ENCODE measurements around the gene DOC2A. TPM values are rescaled to one million over a fixed set of nuclear protein-coding genes. Genes with fewer than 3 reads are reported as not detected.
"Not testable (repeated sequence)": the region's sequence is repeated elsewhere in the genome, so short reads cannot be mapped to it uniquely, and the experiment has no call there.

Gene DOC2A
- total and polyA plus RNA-seq, 7 experiments from 2014 or later = 0.18 to 0.54 (median 0.46) TPM; not detected in 4

- CTCF ChIA-PET = interaction anchor here (0.9 kb wide), 1 partner anchor 15 kb away, joined by 3 read pairs; no protein-coding TSS in a partner anchor
- peaks cover 0 to 26% (median 0%) of the 10 kb centered on the region in 5 donors for H3K27me3 Mint-ChIP-seq
- H3K36me3 Mint-ChIP-seq = not testable (repeated sequence)
Observed at GRCh38 chr16:30040690-30041089, 29.9 kb upstream of the DOC2A start.

GRCh38 chr16:30040221-30040620 lies 29.4 kb upstream of the DOC2A start:
- Mint-ChIP-seq H3K4me3 (no peak overlapping the region), H3K27ac (no peak overlapping the region), H3K4me1 (peaks cover 0 to 11% (median 0%) of the 10 kb centered on the region in 7 donors), H3K36me3 (no peaks in the 10 kb centered on the region), H3K27me3 (peaks cover 0 to 31% (median 0%) of the 10 kb centered on the region in 5 donors), H3K9me3 (no peaks in the 10 kb centered on the region)
- Histone ChIP-seq H3K4me3 (ENCODE audit: low read length) (no peak overlapping the region), H3K36me3 (ENCODE audit: control insufficient read depth in 2 of 3, insufficient read depth in 3 of 3, low read length in 3 of 3) (no peaks in the 10 kb centered on the region), H3K27me3 (ENCODE audit: control insufficient read depth in 2 of 2, insufficient read depth in 2 of 2, low read length in 2 of 2) (no peaks in the 10 kb centered on the region), H3K27ac (ENCODE audit: low read depth, low read length) (no peak overlapping the region), H3K9me3 (ENCODE audit: control insufficient read depth in 2 of 3, low read length in 3 of 3) (no peaks in the 10 kb centered on the region), H3K4me1 (ENCODE audit: control insufficient read depth in 2 of 2, insufficient read depth in 2 of 2, low read length in 2 of 2) (no peaks in the 10 kb centered on the region)
- ATAC-seq (peak; percentile 27), DNase-seq (no peak)
- intact Hi-C loops (cut with micrococcal nuclease) = no loop called here
- CTCF ChIA-PET = no interaction called here
- POLR2A ChIA-PET = no interaction called here

More at GRCh38 chr16:30040690-30041089, 29.9 kb upstream of the DOC2A start:
- H3K9me3 Mint-ChIP-seq; H3K4me3 Mint-ChIP-seq; H3K27ac Mint-ChIP-seq; ATAC-seq; H3K9me3 ChIP-seq (ENCODE audit: control insufficient read depth in 2 of 3, low read length in 3 of 3); H3K4me1 Mint-ChIP-seq; H3K27me3 ChIP-seq (ENCODE audit: control insufficient read depth in 2 of 2, insufficient read depth in 2 of 2, low read length in 2 of 2); intact Hi-C loops (cut with micrococcal nuclease); H3K4me3 ChIP-seq (ENCODE audit: low read length); DNase-seq; H3K36me3 ChIP-seq (ENCODE audit: control insufficient read depth in 2 of 3, insufficient read depth in 3 of 3, low read length in 3 of 3); H3K4me1 ChIP-seq (ENCODE audit: control insufficient read depth in 2 of 2, insufficient read depth in 2 of 2, low read length in 2 of 2); H3K27ac ChIP-seq (ENCODE audit: low read depth, low read length): not testable (repeated sequence)
- POLR2A ChIA-PET = interaction anchor here (1.3 kb wide), 1 partner anchor 143 kb away, joined by 4 read pairs; the partner anchor contains the start of gene CORO1A

- H3K4me1 Mint-ChIP-seq = peaks cover 4 to 23% (median 8%) of the 10 kb centered on the region in 7 donors
- Histone ChIP-seq H3K36me3 (ENCODE audit: control insufficient read depth in 2 of 3, insufficient read depth in 3 of 3, low read length in 3 of 3) (no peaks in the 10 kb centered on the region), H3K27me3 (ENCODE audit: control insufficient read depth in 2 of 2, insufficient read depth in 2 of 2, low read length in 2 of 2) (peaks cover 11 to 13% of the 10 kb centered on the region in 2 donors), H3K4me1 (ENCODE audit: control insufficient read depth in 2 of 2, insufficient read depth in 2 of 2, low read length in 2 of 2) (no peaks in the 10 kb centered on the region), H3K4me3 (ENCODE audit: low read length) (no peak overlapping the region), H3K27ac (ENCODE audit: low read depth, low read length) (no peak overlapping the region), H3K9me3 (ENCODE audit: control insufficient read depth in 2 of 3, low read length in 3 of 3) (no peaks in the 10 kb centered on the region)
- no peak for DNase-seq
- no peak for ATAC-seq
- H3K36me3 Mint-ChIP-seq = no peaks in the 10 kb centered on the region
- no peak overlapping the region for H3K27ac Mint-ChIP-seq
- intact Hi-C loops (cut with micrococcal nuclease) = loop anchor here in 1 of 2 donors (10.0 kb wide), 1 partner anchor 108 kb away; the partner anchor contains the start of gene KCTD13
- CTCF ChIA-PET = interaction anchor here (0.9 to 1.6 kb wide), 4 partner anchors 8 to 346 kb away, joined by 3 to 4 read pairs (median 4); no protein-coding TSS in a partner anchor
- H3K9me3 Mint-ChIP-seq = peaks cover 0 to 3% (median 0%) of the 10 kb centered on the region in 11 donors
- no peak overlapping the region for H3K4me3 Mint-ChIP-seq
- POLR2A ChIA-PET = no interaction called here
- peaks cover 23 to 54% (median 27%) of the 10 kb centered on the region in 5 donors for H3K27me3 Mint-ChIP-seq
Observed at GRCh38 chr16:30033270-30033669, 22.4 kb upstream of the DOC2A start.

- Mint-ChIP-seq H3K36me3 (no peaks in the 10 kb centered on the region), H3K9me3 (peaks cover 0 to 3% (median 0%) of the 10 kb centered on the region in 11 donors), H3K4me1 (peaks cover 4 to 23% (median 9%) of the 10 kb centered on the region in 7 donors), H3K4me3 (peak overlapping the region in 8 of 10 donors; percentile 31 to 65 (median 48)), H3K27me3 (peaks cover 32 to 62% (median 36%) of the 10 kb centered on the region in 5 donors), H3K27ac (peak overlapping the region in 2 of 9 donors; percentile 38 to 46)
- Histone ChIP-seq H3K4me3 (ENCODE audit: low read length) (no peak overlapping the region), H3K9me3 (ENCODE audit: control insufficient read depth in 2 of 3, low read length in 3 of 3) (no peaks in the 10 kb centered on the region), H3K4me1 (ENCODE audit: control insufficient read depth in 2 of 2, insufficient read depth in 2 of 2, low read length in 2 of 2) (no peaks in the 10 kb centered on the region), H3K27me3 (ENCODE audit: control insufficient read depth in 2 of 2, insufficient read depth in 2 of 2, low read length in 2 of 2) (peaks cover 11 to 13% of the 10 kb centered on the region in 2 donors), H3K27ac (ENCODE audit: low read depth, low read length) (no peak overlapping the region), H3K36me3 (ENCODE audit: control insufficient read depth in 2 of 3, insufficient read depth in 3 of 3, low read length in 3 of 3) (no peaks in the 10 kb centered on the region)
- CTCF ChIA-PET = interaction anchor here (0.6 to 1.9 kb wide), 17 partner anchors 9 to 378 kb away, joined by 3 to 6 read pairs (median 3); no protein-coding TSS in a partner anchor
- ATAC-seq (peak; percentile 81), DNase-seq (peak in 8 of 9 donors; percentile 47 to 66 (median 62))
- POLR2A ChIA-PET = interaction anchor here (0.9 kb wide), 1 partner anchor 30 kb away, joined by 3 read pairs; no protein-coding TSS in a partner anchor
- intact Hi-C loops (cut with micrococcal nuclease) = loop anchor here in 1 of 2 donors (10.0 kb wide), 1 partner anchor 107 kb away; the partner anchor contains the start of gene KCTD13
Observed at GRCh38 chr16:30032083-30032819, 21.4 kb upstream of the DOC2A start.

GRCh38 chr16:30031477-30031918 lies 20.7 kb upstream of the DOC2A start:
- no peaks in the 10 kb centered on the region for H3K9me3 ChIP-seq (ENCODE audit: control insufficient read depth in 2 of 3, low read length in 3 of 3)
- ATAC-seq (no peak), DNase-seq (no peak)
- no peaks in the 10 kb centered on the region for H3K4me1 ChIP-seq (ENCODE audit: control insufficient read depth in 2 of 2, insufficient read depth in 2 of 2, low read length in 2 of 2)
- no peak overlapping the region for H3K4me3 ChIP-seq (ENCODE audit: low read length)
- no peaks in the 10 kb centered on the region for H3K36me3 ChIP-seq (ENCODE audit: control insufficient read depth in 2 of 3, insufficient read depth in 3 of 3, low read length in 3 of 3)
- Mint-ChIP-seq H3K36me3 (no peaks in the 10 kb centered on the region), H3K9me3 (peaks cover 0 to 3% (median 0%) of the 10 kb centered on the region in 11 donors), H3K4me3 (peak overlapping the region in 3 of 10 donors; percentile 27 to 60 (median 50)), H3K27me3 (peaks cover 38 to 68% (median 43%) of the 10 kb centered on the region in 5 donors), H3K4me1 (peaks cover 4 to 22% (median 9%) of the 10 kb centered on the region in 7 donors), H3K27ac (no peak overlapping the region)
- intact Hi-C loops (cut with micrococcal nuclease) = loop anchor here in 1 of 2 donors (10.0 kb wide), 1 partner anchor 107 kb away; the partner anchor contains the start of gene KCTD13
- CTCF ChIA-PET = interaction anchor here (0.6 to 1.9 kb wide), 8 partner anchors 10 to 377 kb away, joined by 3 to 5 read pairs (median 3); no protein-coding TSS in a partner anchor
- POLR2A ChIA-PET = interaction anchor here (0.9 kb wide), 1 partner anchor 30 kb away, joined by 3 read pairs; no protein-coding TSS in a partner anchor
- H3K27ac ChIP-seq (ENCODE audit: low read depth, low read length) = no peak overlapping the region
- peaks cover 11 to 13% of the 10 kb centered on the region in 2 donors for H3K27me3 ChIP-seq (ENCODE audit: control insufficient read depth in 2 of 2, insufficient read depth in 2 of 2, low read length in 2 of 2)

- ChIA-PET POLR2A (interaction anchor here (0.8 kb wide), 1 partner anchor 35 kb away, joined by 3 read pairs; the partner anchor contains the start of gene ALDOA), CTCF (interaction anchor here (0.7 to 1.9 kb wide), 4 partner anchors 10 to 330 kb away, joined by 3 to 5 read pairs (median 4); no protein-coding TSS in a partner anchor)
- Histone ChIP-seq H3K27me3 (ENCODE audit: control insufficient read depth in 2 of 2, insufficient read depth in 2 of 2, low read length in 2 of 2) (peaks cover 11 to 13% of the 10 kb centered on the region in 2 donors), H3K9me3 (ENCODE audit: control insufficient read depth in 2 of 3, low read length in 3 of 3) (no peaks in the 10 kb centered on the region), H3K4me1 (ENCODE audit: control insufficient read depth in 2 of 2, insufficient read depth in 2 of 2, low read length in 2 of 2) (no peaks in the 10 kb centered on the region), H3K27ac (ENCODE audit: low read depth, low read length) (no peak within 1 kb of the TSS), H3K4me3 (ENCODE audit: low read length) (no peak within 1 kb of the TSS), H3K36me3 (ENCODE audit: control insufficient read depth in 2 of 3, insufficient read depth in 3 of 3, low read length in 3 of 3) (no peaks in the 10 kb centered on the region)
- Mint-ChIP-seq H3K27me3 (peaks cover 38 to 64% (median 43%) of the 10 kb centered on the region in 5 donors), H3K4me3 (peak within 1 kb of the TSS in 8 of 10 donors; percentile 38 to 75 (median 56)), H3K9me3 (peaks cover 0 to 3% (median 0%) of the 10 kb centered on the region in 11 donors), H3K27ac (peak within 1 kb of the TSS in 2 of 9 donors; percentile 46 to 52), H3K36me3 (no peaks in the 10 kb centered on the region), H3K4me1 (peaks cover 4 to 20% (median 9%) of the 10 kb centered on the region in 7 donors)
- DNase-seq (no peak), ATAC-seq (no peak)
- intact Hi-C loops (cut with micrococcal nuclease) = loop anchor here in 1 of 2 donors (10.0 kb wide), 1 partner anchor 106 kb away; the partner anchor contains the start of gene KCTD13
Observed at GRCh38 chr16:30030841-30031413, 20.1 kb upstream of the DOC2A start, which contains the start of gene TLCD3B. TLCD3B (minus strand) TSS chr16:30031271; CDS start chr16:30030527, 744 bp downstream.

Data from naive thymus-derived CD4-positive, alpha-beta T cell (primary cell).